NCI-H2081 (cell line): ENCODE measurements around the gene RGS6.

Experiments used
- DNase-seq, 2 experiments: peaks; one replicate each; lab custom pipeline; 2025; lab: John Stamatoyannopoulos, UW

RGS6 gene

GRCh38 chr14:71947947-71948500 is 15.8 kb downstream of the RGS6 start:
- no peak for DNase-seq

GRCh38 chr14:71952381-71953363 is 20.4 kb downstream of the RGS6 start:
- DNase-seq = no peak

- DNase-seq = no peak
Observed at GRCh38 chr14:71956920-71957563, 24.8 kb downstream of the RGS6 start.

GRCh38 chr14:71959055-71959454 is 26.8 kb downstream of the RGS6 start:
- DNase-seq = no peak

- DNase-seq = no peak
Observed at GRCh38 chr14:71960494-71961353, 28.5 kb downstream of the RGS6 start.

GRCh38 chr14:71961972-71962371 is 29.7 kb downstream of the RGS6 start:
- DNase-seq = no peak

GRCh38 chr14:71964716-71965115 is 32.5 kb downstream of the RGS6 start:
- no peak for DNase-seq

GRCh38 chr14:71966528-71966927 is 34.3 kb downstream of the RGS6 start:
- no peak for DNase-seq

GRCh38 chr14:71967704-71968103 is 35.5 kb downstream of the RGS6 start:
- DNase-seq = no peak

GRCh38 chr14:71970272-71970671 is 38.0 kb downstream of the RGS6 start:
- no peak for DNase-seq

- DNase-seq = no peak
Observed at GRCh38 chr14:71985538-71986189, 53.4 kb downstream of the RGS6 start.

GRCh38 chr14:71988476-71988875 is 56.2 kb downstream of the RGS6 start:
- no peak for DNase-seq

GRCh38 chr14:71988939-71989338 is 56.7 kb downstream of the RGS6 start:
- no peak for DNase-seq

GRCh38 chr14:71994416-71994815 is 62.2 kb downstream of the RGS6 start:
- no peak for DNase-seq

GRCh38 chr14:71995741-71996140 is 63.5 kb downstream of the RGS6 start:
- DNase-seq = no peak

- DNase-seq = no peak
Observed at GRCh38 chr14:71996610-71997009, 64.4 kb downstream of the RGS6 start.

GRCh38 chr14:72000907-72001306 is 68.7 kb downstream of the RGS6 start:
- no peak for DNase-seq

- DNase-seq = no peak
Observed at GRCh38 chr14:72002731-72003130, 70.5 kb downstream of the RGS6 start.

GRCh38 chr14:72008666-72009065 is 76.4 kb downstream of the RGS6 start:
- DNase-seq = no peak

- no peak for DNase-seq
Observed at GRCh38 chr14:72010474-72010873, 78.2 kb downstream of the RGS6 start.

- DNase-seq = no peak
Observed at GRCh38 chr14:72013721-72014345, 81.6 kb downstream of the RGS6 start.
